NCI-H1436 treated with DMSO at 0.1 percent for 48 hours (cell line): ENCODE data around the gene ATRX.
"Not testable (repeated sequence)": the region's sequence is repeated elsewhere in the genome, so short reads cannot be mapped to it uniquely, and the experiment has no call there.

Experiments used
- DNase-seq: peaks from one replicate; lab custom pipeline; 2025; lab: John Stamatoyannopoulos, UW

The ATRX gene

DNA sequence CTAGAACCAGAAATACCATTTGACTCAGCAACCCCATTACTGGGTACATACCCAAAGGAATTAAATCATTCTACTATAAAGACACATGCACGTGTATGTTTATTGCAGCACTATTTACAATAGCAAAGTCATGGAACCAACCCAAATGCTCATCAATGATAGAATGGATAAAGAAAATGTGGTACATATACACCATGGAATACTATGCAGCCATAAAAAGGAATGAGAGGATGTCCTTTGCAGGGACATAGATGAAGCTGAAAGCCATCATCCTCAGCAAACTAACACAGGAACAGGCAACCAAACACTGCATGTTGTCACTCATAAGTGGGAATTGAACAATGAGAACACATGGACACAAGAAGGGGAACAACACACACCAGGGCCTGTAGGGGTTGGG lies 285.9 kb downstream of the ATRX start:
- DNase-seq: not testable (repeated sequence)

DNA sequence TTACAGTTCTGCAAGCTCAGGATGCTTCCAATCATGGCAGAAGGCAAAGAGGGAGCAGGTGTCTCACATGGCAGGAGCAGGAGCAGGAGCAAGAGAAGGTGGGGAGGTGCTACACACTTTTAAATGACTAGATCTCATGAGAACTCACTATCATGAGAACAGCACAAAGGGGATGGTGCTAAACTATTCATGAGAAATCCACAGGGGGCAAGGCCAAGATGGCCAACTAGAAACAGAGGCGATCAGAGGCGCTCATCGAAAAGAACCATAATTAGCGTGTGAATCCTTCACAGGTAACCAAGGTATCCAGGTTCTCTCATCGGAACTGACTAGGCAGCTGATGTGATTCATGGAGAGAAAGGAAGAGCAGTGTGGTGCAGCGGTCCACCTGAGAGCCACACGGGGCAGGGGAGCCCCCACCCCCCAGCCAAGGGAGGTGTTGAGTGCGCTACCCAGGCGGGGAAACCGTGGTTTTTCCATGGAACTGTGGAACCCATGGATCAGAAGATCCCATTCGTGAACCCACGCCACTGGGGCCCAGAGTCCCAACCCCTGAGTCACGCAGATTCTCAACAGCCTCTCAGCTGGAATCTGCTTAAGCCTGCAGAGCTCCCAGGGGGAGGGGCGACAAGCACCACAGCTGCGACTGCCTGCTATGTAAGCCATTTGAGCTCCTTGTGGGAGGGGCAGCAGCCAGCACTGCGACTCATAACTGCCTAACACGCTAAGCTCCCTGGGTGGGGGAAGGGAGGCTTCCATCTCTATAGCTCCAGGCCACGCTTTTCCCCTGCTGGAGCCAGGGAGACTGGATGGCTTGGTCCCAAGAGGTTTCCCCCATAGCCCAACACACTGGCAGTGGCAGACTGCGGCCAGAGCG lies 292.1 kb downstream of the ATRX start:
- no peak for DNase-seq

DNA sequence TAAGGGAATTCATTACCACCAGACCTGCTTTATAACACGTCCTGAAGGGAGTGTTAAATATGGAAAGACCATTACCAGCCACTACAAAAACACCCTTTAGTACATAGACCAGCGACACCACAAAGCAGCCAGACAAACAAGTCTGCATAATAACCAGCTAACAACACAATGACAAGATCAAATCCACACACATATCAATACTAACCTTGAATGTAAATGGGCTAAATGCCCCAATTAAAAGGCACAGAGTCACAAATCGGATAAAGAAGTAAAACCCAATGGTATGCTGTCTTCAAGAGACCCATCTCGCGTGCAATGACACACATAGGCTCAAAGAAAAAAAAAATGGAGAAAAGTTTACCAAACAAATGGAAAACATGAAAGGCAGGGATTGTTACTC lies 302.0 kb downstream of the ATRX start:
- DNase-seq: no peak

DNA sequence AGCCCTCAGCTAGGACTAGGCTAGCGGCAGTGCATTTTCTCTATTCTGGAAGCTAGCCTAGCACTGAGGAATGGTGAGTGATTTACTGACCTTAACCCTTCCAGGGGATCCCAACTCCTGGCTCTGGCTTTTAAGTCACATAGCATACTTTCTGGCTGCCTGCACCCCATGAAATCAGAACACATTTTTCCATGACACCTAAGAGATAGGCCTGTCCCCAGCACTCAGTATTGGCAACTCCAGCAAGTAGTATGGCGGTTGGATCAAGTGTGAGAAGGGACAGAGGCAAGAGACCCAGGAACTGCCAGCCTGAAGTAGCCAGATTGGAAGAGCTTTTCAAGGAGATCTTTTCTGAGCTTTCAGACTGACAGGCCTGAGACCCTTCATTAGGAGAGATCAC lies 330.6 kb downstream of the ATRX start:
- DNase-seq: no peak
